Adrenal gland (tissue), 12 donors: ENCODE data around the gene ANTXR1. TPM values are rescaled to one million over a fixed set of nuclear protein-coding genes. Genes with fewer than 3 reads are reported as not detected.
A peak's percentile ranks its signal among the peaks of the same experiment; 100 is the strongest.

Experiments used
- DNase-seq, 7 donors: peaks; one replicate each; pipeline ENCODE4 v3.0.0-alpha.2; 2019 to 2020
- H3K27ac ChIP-seq, 5 donors: fragments of 200-600 bp; sonication (generic) in 4 of 5; 1 replicate in 3 of 5; 2 replicates in 2 of 5; pipeline versions ENCODE4 v1.5.1 to v1.8.0; 2016 to 2020; ENCODE audit warnings: mild to moderate bottlenecking in 1 of 5
- H3K27me3 ChIP-seq: fragments of 200-600 bp; 2 replicates; pipeline ENCODE4 v1.8.0; 2021
- H3K36me3 ChIP-seq, 2 donors: fragments of 200-600 bp; replicated peaks in 1 of 2; 1 replicate in 1 of 2; 2 replicates in 1 of 2; pipeline versions ENCODE4 v1.5.1 to v1.8.0; 2018 to 2022
- H3K4me1 ChIP-seq, 2 donors: fragments of 200-600 bp; replicated peaks in 1 of 2; 1 replicate in 1 of 2; 2 replicates in 1 of 2; pipeline versions ENCODE4 v1.5.1 to v1.8.0; 2018 to 2021
- H3K4me3 ChIP-seq, 4 donors: fragments of 200-600 bp; sonication (generic) in 3 of 4; one replicate each; pipeline ENCODE4 v1.5.1; 2016 to 2018
- H3K9me3 ChIP-seq, 3 donors: fragments of 200-600 bp; sonication (generic) in 1 of 3; replicated peaks in 1 of 3; 1 replicate in 2 of 3; 2 replicates in 1 of 3; pipeline versions ENCODE4 v1.5.1 to v1.8.0; 2016 to 2021
- POLR2A ChIP-seq, 2 donors: fragments of 450-650 bp; IDR thresholded peaks; one replicate each; pipeline ENCODE4 v1.6.1; 2017; ENCODE audit warnings: antibody characterized with exemption in 2 of 2, mild to moderate bottlenecking in 2 of 2, moderate library complexity in 1 of 2
- WGBS, 4 donors: extraction: QIAGEN DNeasy Blood & Tissue Kit in 2 of 4; methylation state at CpG; one replicate each; pipeline versions ENCODE4 v1.1.5 to v1.1.7; 2013 to 2017; 5-methylcytosine and 5-hydroxymethylcytosine counted together
- intact Hi-C, 2 donors: fragments of 100-400 bp; cut with DNase I; formaldehyde crosslinking; loops; one replicate each; pipeline versions ENCODE4 v1.14.1 to v1.15.0; 2022 to 2023
- polyA plus RNA-seq, 3 donors: library from polyadenylated mRNA; stranded (reverse); fragments of 200-250 nt in 2 of 3; fragments of 350-450 nt in 1 of 3; fragmentation: Illumina TruSeq in 1 of 3; extraction: RNeasy Lipid Tissue Mini Kit (QIAGEN cat#74804) in 1 of 3; gene quantifications; one replicate each; pipeline ENCODE4 v1.2.3, GENCODE V29; 2013 to 2014
- total RNA-seq, 9 donors: library from RNA; depleted of rRNA in 4 of 9; stranded (reverse); fragments of >200 nt in 4 of 9; fragments of 120-200 nt in 1 of 9; fragmentation: NEBNext Ultra II Directional in 1 of 9; extraction: Animal tissue kit (Norgen Biotek cat#: 25700) in 1 of 9; gene quantifications; one replicate each; pipeline versions ENCODE4 v1.1.0 to v1.2.4, GENCODE V29; 2013 to 2023
- TF ChIP-seq, protein P1 (sequence below), 6 experiments: fragments of 450-650 bp in 4 of 6; fragments of 200-600 bp in 2 of 6; sonication (generic) in 1 of 6; IDR thresholded peaks; 1 replicate in 5 of 6; 2 replicates in 1 of 6; pipeline versions ENCODE4 v1.5.1 to v1.8.0; 2016 to 2021; ENCODE audit warnings: antibody characterized with exemption in 6 of 6, mild to moderate bottlenecking in 2 of 6, moderate library complexity in 1 of 6
- donor health status: healthy with polysubstance abuse.
- donor health status: Bipolar disorder and iron deficiency.
- donor health status: DM: yes; HTN: yes; CAD: no.
- donor health status: DM: no; HTN: no; CAD: no.
- donor health status: DM: no; HTN: no; CAD: no.
- donor health status: DM: yes; HTN: yes; CAD: no.

The ANTXR1 gene
- total and polyA plus RNA-seq, 12 donors = 19.0 to 386 (median 119) TPM

DNA sequence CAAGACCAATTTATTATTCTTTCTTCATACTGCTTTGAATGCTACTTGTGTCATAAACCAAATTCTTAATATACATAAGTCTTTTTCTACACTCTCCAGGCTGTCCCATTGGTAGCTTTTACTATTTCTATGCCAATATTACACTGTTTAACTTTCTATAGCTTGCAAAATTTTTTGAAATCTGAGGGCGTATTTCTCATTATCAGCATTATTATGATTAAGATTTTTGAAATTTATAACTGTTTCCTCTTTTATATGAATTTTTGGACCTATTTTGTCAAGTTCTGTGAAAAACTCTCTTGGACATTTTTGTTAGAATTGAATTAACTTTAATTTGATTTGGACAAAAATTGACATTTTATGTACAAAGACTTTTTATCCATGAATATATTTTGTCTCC lies 275.4 kb downstream of the ANTXR1 start:
- Histone ChIP-seq H3K27me3 (no peaks in the 10 kb centered on the region), H3K4me3 (no peak overlapping the region), H3K4me1 (peaks cover 10 to 12% of the 10 kb centered on the region in 2 donors), H3K9me3 (no peaks in the 10 kb centered on the region), H3K27ac (no peak overlapping the region), H3K36me3 (no peaks in the 10 kb centered on the region)
- DNase-seq = no peak
- 78 to 95% (median 89%) methylated on average over 1 of the region's 1 CpG for WGBS, 4 donors
- TF ChIP-seq, protein P1, sequence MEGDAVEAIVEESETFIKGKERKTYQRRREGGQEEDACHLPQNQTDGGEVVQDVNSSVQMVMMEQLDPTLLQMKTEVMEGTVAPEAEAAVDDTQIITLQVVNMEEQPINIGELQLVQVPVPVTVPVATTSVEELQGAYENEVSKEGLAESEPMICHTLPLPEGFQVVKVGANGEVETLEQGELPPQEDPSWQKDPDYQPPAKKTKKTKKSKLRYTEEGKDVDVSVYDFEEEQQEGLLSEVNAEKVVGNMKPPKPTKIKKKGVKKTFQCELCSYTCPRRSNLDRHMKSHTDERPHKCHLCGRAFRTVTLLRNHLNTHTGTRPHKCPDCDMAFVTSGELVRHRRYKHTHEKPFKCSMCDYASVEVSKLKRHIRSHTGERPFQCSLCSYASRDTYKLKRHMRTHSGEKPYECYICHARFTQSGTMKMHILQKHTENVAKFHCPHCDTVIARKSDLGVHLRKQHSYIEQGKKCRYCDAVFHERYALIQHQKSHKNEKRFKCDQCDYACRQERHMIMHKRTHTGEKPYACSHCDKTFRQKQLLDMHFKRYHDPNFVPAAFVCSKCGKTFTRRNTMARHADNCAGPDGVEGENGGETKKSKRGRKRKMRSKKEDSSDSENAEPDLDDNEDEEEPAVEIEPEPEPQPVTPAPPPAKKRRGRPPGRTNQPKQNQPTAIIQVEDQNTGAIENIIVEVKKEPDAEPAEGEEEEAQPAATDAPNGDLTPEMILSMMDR (IDR thresholded peaks at IDR 0.05) = no peak
- no peak for TF ChIP-seq POLR2A (IDR thresholded peaks at IDR 0.05)
- intact Hi-C loops = no loop called here

DNA sequence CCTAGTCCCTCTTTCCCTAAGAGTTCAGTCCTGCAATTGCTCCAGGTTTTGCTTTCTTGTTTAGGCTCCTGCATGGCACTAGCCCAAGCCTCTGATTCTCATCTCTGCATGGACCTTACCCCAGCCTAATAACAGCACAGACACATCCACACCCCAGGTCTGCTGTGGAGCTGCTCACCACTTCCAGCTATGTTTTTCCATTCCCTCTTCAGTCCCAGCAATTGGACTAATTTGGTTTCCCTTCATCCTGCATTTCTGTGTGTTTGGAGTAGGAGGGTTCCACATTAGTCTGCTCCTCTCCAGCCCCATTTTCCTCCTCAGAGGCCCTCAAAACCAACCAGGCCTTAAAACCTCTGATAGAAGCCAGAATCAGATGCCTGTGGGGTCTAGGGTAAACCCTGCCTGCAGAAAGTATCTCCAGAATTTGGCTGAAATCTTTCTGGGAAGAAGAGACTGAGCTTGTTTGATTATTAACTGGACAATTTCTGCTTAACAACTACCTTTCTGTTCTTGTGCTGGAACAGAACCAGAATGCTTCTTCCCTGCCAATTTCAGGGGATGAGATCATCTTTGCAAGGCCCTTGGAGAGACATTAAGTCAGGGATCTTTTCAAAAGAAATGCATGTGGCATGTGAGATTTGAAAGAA lies 278.1 kb downstream of the ANTXR1 start:
- no peak overlapping the region for H3K4me3 ChIP-seq
- H3K9me3 ChIP-seq = no peaks in the 10 kb centered on the region
- intact Hi-C loops = loop anchor here in 1 of 2 donors (10.0 kb wide), 1 partner anchor 86 kb away; no protein-coding TSS in a partner anchor
- H3K27ac ChIP-seq = peak overlapping the region in 4 of 5 donors; percentile 13 to 65 (median 61)
- no peaks in the 10 kb centered on the region for H3K36me3 ChIP-seq
- H3K4me1 ChIP-seq = peaks cover 10 to 12% of the 10 kb centered on the region in 2 donors
- no peak for TF ChIP-seq POLR2A (IDR thresholded peaks at IDR 0.05)
- TF ChIP-seq, protein P1 (IDR thresholded peaks at IDR 0.05) = no peak
- H3K27me3 ChIP-seq = no peaks in the 10 kb centered on the region
- peak in 4 of 7 donors; percentile 51 to 71 (median 60) for DNase-seq

DNA sequence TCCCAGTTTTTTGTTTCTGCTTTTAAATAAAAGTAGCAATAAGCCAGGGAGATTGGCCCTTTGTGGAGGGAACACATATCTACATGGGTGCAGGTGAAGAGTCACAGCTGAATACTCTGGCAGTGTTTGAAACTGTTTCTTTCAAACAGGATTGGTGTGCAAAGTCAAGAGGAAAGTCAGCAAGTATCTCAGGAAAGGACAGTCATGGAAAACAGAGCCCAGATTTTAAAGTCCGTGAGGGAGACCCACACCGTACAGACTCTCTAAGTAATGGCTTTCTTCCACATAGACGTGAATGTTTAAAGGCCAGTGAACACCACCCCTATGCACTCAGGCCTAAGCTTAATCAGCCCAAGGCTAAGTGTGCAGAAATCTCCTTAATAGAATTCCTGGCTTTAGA lies 278.7 kb downstream of the ANTXR1 start:
- no peaks in the 10 kb centered on the region for H3K9me3 ChIP-seq
- TF ChIP-seq, protein P1 (IDR thresholded peaks at IDR 0.05) = no peak
- TF ChIP-seq POLR2A (IDR thresholded peaks at IDR 0.05) = no peak
- no peak for DNase-seq
- peaks cover 10 to 12% of the 10 kb centered on the region in 2 donors for H3K4me1 ChIP-seq
- H3K4me3 ChIP-seq = no peak overlapping the region
- peak overlapping the region in 4 of 5 donors; percentile 13 to 65 (median 61) for H3K27ac ChIP-seq
- no peaks in the 10 kb centered on the region for H3K36me3 ChIP-seq
- intact Hi-C loops = loop anchor here in 1 of 2 donors (10.0 kb wide), 1 partner anchor 87 kb away; no protein-coding TSS in a partner anchor
- WGBS, 4 donors = 80 to 84% (median 82%) methylated on average over 3 of the region's 3 CpGs
- no peaks in the 10 kb centered on the region for H3K27me3 ChIP-seq

DNA sequence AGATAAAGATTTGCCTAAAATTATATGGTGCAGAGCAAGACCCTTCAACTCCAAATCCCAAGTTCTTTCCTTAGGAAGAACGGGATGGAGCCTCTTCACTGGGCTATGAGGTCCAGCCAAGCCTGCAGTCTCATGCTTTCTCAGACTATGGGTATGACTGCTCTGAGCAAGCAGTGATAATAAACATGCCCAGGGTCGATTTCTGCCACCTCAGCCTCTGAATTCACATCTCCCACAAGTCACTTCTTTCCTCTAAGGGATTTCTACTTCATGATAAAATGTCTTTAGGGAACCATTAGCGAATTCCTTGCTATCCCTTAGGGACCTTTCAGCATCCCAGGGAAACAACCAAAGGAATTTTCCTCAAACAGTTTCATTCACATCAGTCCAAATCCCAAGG lies 279.3 kb downstream of the ANTXR1 start:
- Histone ChIP-seq H3K4me1 (peaks cover 10 to 12% of the 10 kb centered on the region in 2 donors), H3K27me3 (no peaks in the 10 kb centered on the region), H3K9me3 (no peaks in the 10 kb centered on the region), H3K36me3 (no peaks in the 10 kb centered on the region), H3K27ac (peak overlapping the region in 2 of 5 donors; percentile 61 to 65), H3K4me3 (no peak overlapping the region)
- TF ChIP-seq, protein P1 (IDR thresholded peaks at IDR 0.05) = no peak
- no peak for TF ChIP-seq POLR2A (IDR thresholded peaks at IDR 0.05)
- WGBS, 4 donors = 80 to 91% (median 86%) methylated on average over 3 of the region's 3 CpGs
- intact Hi-C loops = loop anchor here in 1 of 2 donors (10.0 kb wide), 1 partner anchor 87 kb away; no protein-coding TSS in a partner anchor
- no peak for DNase-seq
